A549 (cell line): ENCODE results near the gene P2RX5. TPM values are rescaled to one million over a fixed set of nuclear protein-coding genes. Genes with fewer than 3 reads are reported as not detected.
"Not testable (repeated sequence)": the region's sequence is repeated elsewhere in the genome, so short reads cannot be mapped to it uniquely, and the experiment has no call there.

Experiments used
- ATAC-seq, 2 experiments: fragments of 200-7000 bp in 1 of 2; fragments of >200 bp in 1 of 2; cut with Nextera tagmentation in 1 of 2; cut with Tn5 transposase in 1 of 2; 3 replicates each; pipeline versions ENCODE4 v1.8.0 to v1.9.1; 2018 to 2020; ENCODE audit warnings: mild to moderate bottlenecking in 1 of 2, moderate library complexity in 1 of 2
- CTCF ChIA-PET: fragments of 300-600 bp; sonication (Branson Sonifier 250); formaldehyde crosslinking; extraction: SDS; loops from one replicate; lab custom pipeline; 2021; ENCODE audit warnings: antibody characterized with exemption, inconsistent platforms; lab: Yijun Ruan, JAX
- POLR2A ChIA-PET: fragments of 350-600 bp; formaldehyde crosslinking; extraction: SDS; loops from one replicate; lab custom pipeline; 2021; ENCODE audit warnings: antibody characterized with exemption, inconsistent platforms; lab: Yijun Ruan, JAX
- DNase-seq, 2 experiments: peaks; one replicate each; pipeline versions ENCODE4 v3.0.0 to v3.0.0-alpha.2; 2011 to 2016; ENCODE audit warnings: low read depth in 1 of 2, low spot score in 1 of 2
- FAIRE-seq: peaks from 2 replicates; lab custom pipeline; 2011; peaks lifted over from hg19 to GRCh38; lab: Jason Lieb, UNC
- H3K27ac ChIP-seq, 2 experiments: fragments of >200 bp; sonication (Bioruptor Twin); formaldehyde crosslinking; 3 replicates each; pipeline ENCODE4 v1.5.1; 2016 to 2017
- H3K4me1 ChIP-seq: fragments of >200 bp; sonication (Bioruptor Twin); formaldehyde crosslinking; 3 replicates; pipeline ENCODE4 v1.6.1; 2016
- H3K4me2 ChIP-seq: fragments of >200 bp; sonication (Bioruptor Twin); formaldehyde crosslinking; 3 replicates; pipeline ENCODE4 v1.6.1; 2016
- H3K4me3 ChIP-seq: fragments of >200 bp; sonication (Bioruptor Twin); formaldehyde crosslinking; 3 replicates; pipeline ENCODE4 v1.5.1; 2016
- H3K9me3 ChIP-seq: fragments of >200 bp; sonication (Bioruptor Twin); formaldehyde crosslinking; 3 replicates; pipeline ENCODE4 v1.6.1; 2016
- ATOH8 ChIP-seq: fragments of 250-450 bp; sonication (Bioruptor Pico); IDR thresholded peaks from 2 replicates; pipeline ENCODE4 v1.5.0; 2020; ENCODE audit warnings: low read depth, mild to moderate bottlenecking, moderate library complexity
- CBX8 ChIP-seq: fragments of 200-600 bp; sonication (generic); IDR thresholded peaks from 2 replicates; pipeline ENCODE4 v1.6.1; 2016
- CHD4 ChIP-seq: fragments of 200-600 bp; sonication (generic); IDR thresholded peaks from 2 replicates; pipeline ENCODE4 v1.6.1; 2016; ENCODE audit warnings: antibody characterized with exemption, mild to moderate bottlenecking, borderline replicate concordance
- CTCF ChIP-seq: fragments of >200 bp; sonication (Bioruptor Twin); formaldehyde crosslinking; IDR thresholded peaks from 3 replicates; pipeline ENCODE4 v1.5.1; 2016
- E2F6 ChIP-seq: IDR thresholded peaks from 2 replicates; pipeline ENCODE4 v1.6.1; 2012; ENCODE audit warnings: low read depth, borderline replicate concordance
- EHF ChIP-seq: fragments of 250-450 bp; sonication (Bioruptor Pico); IDR thresholded peaks from 2 replicates; pipeline ENCODE4 v1.5.0; 2020; ENCODE audit warnings: mild to moderate bottlenecking
- ESRRA ChIP-seq: fragments of 150-350 bp; IDR thresholded peaks from 2 replicates; pipeline ENCODE4 v1.6.1; 2014; ENCODE audit warnings: mild to moderate bottlenecking, low read length, borderline replicate concordance
- FOXS1 ChIP-seq: fragments of 250-450 bp; sonication (Bioruptor Pico); IDR thresholded peaks from 2 replicates; pipeline ENCODE4 v1.5.0; 2020; ENCODE audit warnings: mild to moderate bottlenecking, moderate library complexity
- HMGXB4 ChIP-seq: fragments of 250-450 bp; sonication (Bioruptor Pico); IDR thresholded peaks from 2 replicates; pipeline ENCODE4 v1.5.0; 2021; ENCODE audit warnings: mild to moderate bottlenecking, moderate library complexity, borderline replicate concordance
- HOXB13 ChIP-seq: fragments of 250-450 bp; sonication (Bioruptor Pico); IDR thresholded peaks from 2 replicates; pipeline ENCODE4 v1.5.0; 2020; ENCODE audit warnings: low read depth, mild to moderate bottlenecking, moderate library complexity
- HOXB5 ChIP-seq: fragments of 250-450 bp; sonication (Bioruptor Pico); IDR thresholded peaks from 2 replicates; pipeline ENCODE4 v1.5.0; 2020; ENCODE audit warnings: mild to moderate bottlenecking, moderate library complexity
- JUN ChIP-seq, 2 experiments: fragments of >200 bp; sonication (Bioruptor Twin); formaldehyde crosslinking; IDR thresholded peaks; 2 replicates in 1 of 2; 3 replicates in 1 of 2; pipeline ENCODE4 v1.6.1; 2016 to 2017
- MAFK ChIP-seq: fragments of 450-650 bp; IDR thresholded peaks from 2 replicates; pipeline ENCODE4 v1.6.1; 2014; ENCODE audit not compliant: partially characterized antibody
- MYC ChIP-seq: IDR thresholded peaks from 2 replicates; pipeline ENCODE4 v1.6.1; 2012; ENCODE audit warnings: mild to moderate bottlenecking, inconsistent platforms, low read length, improper control_type of control experiment, borderline replicate concordance
- NFE2L2 ChIP-seq: fragments of 150-350 bp; conservative IDR thresholded peaks from 2 replicates; pipeline ENCODE4 v1.6.1; 2014; ENCODE audit warnings: low read length
- NPAS2 ChIP-seq: fragments of 250-450 bp; sonication (Bioruptor Pico); IDR thresholded peaks from 2 replicates; pipeline ENCODE4 v1.8.0; 2022; ENCODE audit warnings: mild to moderate bottlenecking, moderate library complexity, borderline replicate concordance
- NR3C1 ChIP-seq: fragments of >200 bp; sonication (Bioruptor Twin); formaldehyde crosslinking; IDR thresholded peaks from 3 replicates; pipeline ENCODE4 v1.6.1; 2017
- RAD21 ChIP-seq, 2 experiments: fragments of >200 bp in 1 of 2; sonication (Bioruptor Twin) in 1 of 2; formaldehyde crosslinking in 1 of 2; IDR thresholded peaks in 1 of 2; conservative IDR thresholded peaks in 1 of 2; 2 replicates in 1 of 2; 3 replicates in 1 of 2; pipeline ENCODE4 v1.6.1; 2012 to 2018; ENCODE audit warnings: inconsistent platforms in 1 of 2
- SMC3 ChIP-seq: fragments of >200 bp; sonication (Bioruptor Twin); formaldehyde crosslinking; IDR thresholded peaks from 3 replicates; pipeline ENCODE4 v1.6.1; 2018; ENCODE audit warnings: inconsistent platforms
- WGBS: methylation state at CpG from one replicate; pipeline ENCODE4 v1.1.6; 2017; ENCODE audit errors: missing lambda C conversion rate; 5-methylcytosine and 5-hydroxymethylcytosine counted together
- polyA plus RNA-seq, 4 experiments: library from polyadenylated mRNA; depleted of rRNA in 3 of 4; stranded (reverse); fragments of >200 nt; fragmentation: RNase III in 1 of 4; extraction: RNeasy Plus Mini Kit Qiagen cat#74134 plus additional on column Dnase treatment in 1 of 4; gene quantifications; 2 replicates in 3 of 4; 3 replicates in 1 of 4; pipeline ENCODE4 v1.2.3, GENCODE V29; 2011 to 2017
- TF ChIP-seq, protein P1 (sequence below): fragments of >200 bp; sonication (Bioruptor Twin); formaldehyde crosslinking; IDR thresholded peaks from 2 replicates; pipeline ENCODE4 v1.6.1; 2016

The P2RX5 gene
- polyA plus RNA-seq, 2 of the 4 experiments (the other 2 are of a cell fraction): 7.8 to 10.6 TPM

DNA sequence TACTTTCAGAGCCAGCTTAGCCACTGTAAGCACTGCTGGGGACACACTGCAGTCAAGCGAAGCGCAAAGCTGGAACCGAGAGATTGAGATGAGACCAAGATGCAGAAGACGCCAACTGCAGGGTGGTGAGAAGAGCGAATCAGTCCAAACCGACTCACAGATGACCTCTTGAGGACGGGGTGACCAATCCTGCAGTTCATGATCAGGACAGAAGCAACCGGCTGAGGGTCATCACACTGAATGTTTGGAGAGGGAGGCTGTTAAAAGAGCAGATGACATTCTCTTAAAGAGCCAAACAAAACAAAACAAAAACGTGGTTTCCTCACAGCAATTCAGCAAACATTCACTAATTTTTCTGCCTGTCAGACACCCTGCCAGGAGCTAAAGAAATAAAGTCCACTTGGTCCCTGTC, 36.3 kb upstream of the P2RX5 start:
- FAIRE-seq: peak; percentile 73
- CTCF ChIA-PET: interaction anchor here (0.6 to 16.3 kb wide), 15 partner anchors 9 to 684 kb away, joined by 3 to 491 read pairs (median 7); partner anchors contain the start of genes HASPIN and NCBP3
- 0 out of 3 replicates have a peak, but pooled peaks cover 4% of the 10 kb centered on the region for H3K4me1 ChIP-seq
- TF ChIP-seq ESRRA: no peak
- no peak for TF ChIP-seq ATOH8
- no peak for TF ChIP-seq MYC
- peak in 1 of 2 experiments; percentile 18; a peak in 1 of 5 replicates for TF ChIP-seq RAD21 (conservative IDR thresholded peaks at IDR 0.05 in 1 of 2, IDR thresholded peaks at IDR 0.05 in 1 of 2)
- TF ChIP-seq HOXB13: no peak
- no peak overlapping the region for H3K4me3 ChIP-seq
- H3K4me2 ChIP-seq: no peak overlapping the region
- ATAC-seq: peak; percentile 54 to 63; a peak in 5 of 6 replicates
- peak in 1 of 2 experiments; percentile 46 for DNase-seq
- POLR2A ChIA-PET: no interaction called here
- H3K9me3 ChIP-seq: no peaks in the 10 kb centered on the region
- 44% methylated on average over 9 of the region's 9 CpGs for WGBS
- H3K27ac ChIP-seq: no peak overlapping the region

- FAIRE-seq (no peak), DNase-seq (no peak), ATAC-seq (no peak)
- Histone ChIP-seq H3K4me1 (0 out of 3 replicates have a peak, but pooled peaks cover 4% of the 10 kb centered on the region), H3K9me3 (no peaks in the 10 kb centered on the region), H3K4me3 (no peak overlapping the region), H3K4me2 (no peak overlapping the region), H3K27ac (no peak overlapping the region)
- CTCF ChIA-PET: interaction anchor here (0.5 to 16.3 kb wide), 10 partner anchors 8 to 725 kb away, joined by 3 to 491 read pairs (median 6); partner anchors contain the start of genes HASPIN and NCBP3
- POLR2A ChIA-PET: no interaction called here
- TF ChIP-seq SMC3: no peak
- TF ChIP-seq JUN (IDR thresholded peaks at IDR 0.05): no peak
- TF ChIP-seq RAD21 (conservative IDR thresholded peaks at IDR 0.05 in 1 of 2, IDR thresholded peaks at IDR 0.05 in 1 of 2): no peak
- no peak for TF ChIP-seq CHD4
- TF ChIP-seq E2F6: no peak
- no peak for TF ChIP-seq FOXS1
- TF ChIP-seq NR3C1: no peak
- TF ChIP-seq MAFK: no peak
- no peak for TF ChIP-seq MYC
- TF ChIP-seq CBX8: no peak
- TF ChIP-seq NPAS2 (CRISPR knock-in tag): no peak
- TF ChIP-seq HOXB13: no peak
- no peak for TF ChIP-seq CTCF
- TF ChIP-seq HOXB5 (CRISPR knock-in tag): no peak
- 68% methylated on average over 9 of the region's 9 CpGs for WGBS
Observed at GRCh38 chr17:3730881-3731429, 35.0 kb upstream of the P2RX5 start.

- POLR2A ChIA-PET: no interaction called here
- 95% methylated on average over 6 of the region's 6 CpGs for WGBS
- no peak overlapping the region for H3K4me2 ChIP-seq
- ATAC-seq (no peak), FAIRE-seq (no peak), DNase-seq (no peak)
- no peaks in the 10 kb centered on the region for H3K9me3 ChIP-seq
- no peak overlapping the region for H3K27ac ChIP-seq
- TF ChIP-seq EHF (CRISPR knock-in tag): no peak
- TF ChIP-seq NFE2L2: no peak
- TF ChIP-seq HMGXB4: no peak
- TF ChIP-seq, protein P1, sequence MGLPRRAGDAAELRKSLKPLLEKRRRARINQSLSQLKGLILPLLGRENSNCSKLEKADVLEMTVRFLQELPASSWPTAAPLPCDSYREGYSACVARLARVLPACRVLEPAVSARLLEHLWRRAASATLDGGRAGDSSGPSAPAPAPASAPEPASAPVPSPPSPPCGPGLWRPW: no peak
- CTCF ChIA-PET: interaction anchor here (1.6 to 16.3 kb wide), 5 partner anchors 8 to 681 kb away, joined by 3 to 491 read pairs (median 5); no protein-coding TSS in a partner anchor
- H3K4me1 ChIP-seq: peaks cover 12% of the 10 kb centered on the region
- no peak overlapping the region for H3K4me3 ChIP-seq
Observed at GRCh38 chr17:3729881-3730280, 33.9 kb upstream of the P2RX5 start.

DNA sequence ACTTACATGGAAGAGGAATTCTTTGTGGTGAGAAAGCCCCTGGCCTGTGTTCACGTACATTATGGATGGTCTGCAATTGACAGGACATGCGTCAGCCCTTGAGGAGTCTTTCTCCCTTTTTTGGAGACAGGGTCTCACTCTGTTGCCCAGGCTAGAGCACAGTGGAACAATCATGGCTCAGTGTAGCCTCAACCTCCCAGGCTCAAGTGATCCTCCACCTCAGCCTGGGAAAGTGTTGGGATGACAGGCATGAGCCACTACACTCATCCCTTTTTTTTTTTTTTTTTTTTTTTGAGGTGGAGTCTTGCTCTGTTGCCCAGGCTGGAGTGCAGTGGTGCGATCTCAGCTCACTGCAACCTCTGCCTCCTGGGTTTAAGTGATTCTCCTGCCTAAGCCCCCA, 32.1 kb upstream of the P2RX5 start:
- ATAC-seq, FAIRE-seq, H3K4me2 ChIP-seq, H3K4me3 ChIP-seq, POLR2A ChIA-PET, H3K9me3 ChIP-seq, DNase-seq, H3K27ac ChIP-seq: not testable (repeated sequence)
- CTCF ChIA-PET: interaction anchor here (0.9 to 16.3 kb wide), 11 partner anchors 10 to 839 kb away, joined by 3 to 491 read pairs (median 4); partner anchors contain the start of gene P2RX5
- peaks cover 12% of the 10 kb centered on the region for H3K4me1 ChIP-seq
- 98% methylated on average over 3 of the region's 3 CpGs for WGBS
